Mammary epithelial cell (primary cell): ENCODE data around the gene ZNF765.

Experiments used
- EZH2 ChIP-seq: IDR thresholded peaks from 2 replicates; pipeline ENCODE4 v1.6.1; 2012; ENCODE audit warnings: low read length, inconsistent platforms, borderline replicate concordance
- TF ChIP-seq, protein P1 (sequence below), 2 donors: IDR thresholded peaks in 1 of 2; conservative IDR thresholded peaks in 1 of 2; 2 replicates each; pipeline ENCODE4 v1.5.1; 2011 to 2012; ENCODE audit warnings: inconsistent platforms in 2 of 2, low read length in 2 of 2, mild to moderate bottlenecking in 2 of 2, control low read depth in 1 of 2, low read depth in 1 of 2; ENCODE audit not compliant: insufficient read depth in 1 of 2; ENCODE audit errors: extremely low read depth in 1 of 2

DNA sequence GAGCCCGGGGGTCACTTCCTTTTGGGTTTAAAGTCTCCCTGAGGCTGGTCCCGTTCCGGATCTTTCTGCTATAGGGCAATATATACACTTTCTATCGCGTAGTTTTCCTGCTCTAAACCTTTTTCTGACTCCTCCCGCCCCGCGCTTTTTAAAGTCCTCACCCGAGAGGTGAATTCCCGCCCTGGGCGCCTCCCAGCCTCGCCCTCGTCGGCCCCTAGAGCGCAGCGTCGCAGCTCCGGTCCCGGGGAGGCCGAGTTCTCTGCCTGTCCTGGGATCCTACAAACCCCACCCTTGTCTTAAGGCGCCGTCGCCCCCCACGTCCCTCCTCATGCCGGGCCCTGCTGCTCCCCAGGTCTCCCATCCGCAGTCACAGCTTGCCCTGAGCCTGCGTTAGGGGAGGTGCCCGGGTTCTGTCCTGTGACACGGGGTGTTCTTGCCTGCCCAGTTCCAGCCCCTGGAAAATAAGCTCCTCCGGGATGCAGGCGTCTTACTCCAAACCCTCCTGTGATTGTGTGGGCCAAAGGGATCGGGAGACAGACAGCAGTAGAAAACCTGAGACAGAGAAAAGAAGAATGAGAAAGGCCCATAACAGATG is 29.0 kb upstream of the ZNF765 start:
- TF ChIP-seq, protein P1, sequence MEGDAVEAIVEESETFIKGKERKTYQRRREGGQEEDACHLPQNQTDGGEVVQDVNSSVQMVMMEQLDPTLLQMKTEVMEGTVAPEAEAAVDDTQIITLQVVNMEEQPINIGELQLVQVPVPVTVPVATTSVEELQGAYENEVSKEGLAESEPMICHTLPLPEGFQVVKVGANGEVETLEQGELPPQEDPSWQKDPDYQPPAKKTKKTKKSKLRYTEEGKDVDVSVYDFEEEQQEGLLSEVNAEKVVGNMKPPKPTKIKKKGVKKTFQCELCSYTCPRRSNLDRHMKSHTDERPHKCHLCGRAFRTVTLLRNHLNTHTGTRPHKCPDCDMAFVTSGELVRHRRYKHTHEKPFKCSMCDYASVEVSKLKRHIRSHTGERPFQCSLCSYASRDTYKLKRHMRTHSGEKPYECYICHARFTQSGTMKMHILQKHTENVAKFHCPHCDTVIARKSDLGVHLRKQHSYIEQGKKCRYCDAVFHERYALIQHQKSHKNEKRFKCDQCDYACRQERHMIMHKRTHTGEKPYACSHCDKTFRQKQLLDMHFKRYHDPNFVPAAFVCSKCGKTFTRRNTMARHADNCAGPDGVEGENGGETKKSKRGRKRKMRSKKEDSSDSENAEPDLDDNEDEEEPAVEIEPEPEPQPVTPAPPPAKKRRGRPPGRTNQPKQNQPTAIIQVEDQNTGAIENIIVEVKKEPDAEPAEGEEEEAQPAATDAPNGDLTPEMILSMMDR (conservative IDR thresholded peaks at IDR 0.05 in 1 of 2, IDR thresholded peaks at IDR 0.05 in 1 of 2; ENCODE audit: extremely low read depth in 1 of 2, insufficient read depth in 1 of 2, low read depth in 1 of 2, low read length in 2 of 2), result no peak
- TF ChIP-seq EZH2, result no peak
